ENCODE results near the gene NKIRAS2.

Gene NKIRAS2

DNA sequence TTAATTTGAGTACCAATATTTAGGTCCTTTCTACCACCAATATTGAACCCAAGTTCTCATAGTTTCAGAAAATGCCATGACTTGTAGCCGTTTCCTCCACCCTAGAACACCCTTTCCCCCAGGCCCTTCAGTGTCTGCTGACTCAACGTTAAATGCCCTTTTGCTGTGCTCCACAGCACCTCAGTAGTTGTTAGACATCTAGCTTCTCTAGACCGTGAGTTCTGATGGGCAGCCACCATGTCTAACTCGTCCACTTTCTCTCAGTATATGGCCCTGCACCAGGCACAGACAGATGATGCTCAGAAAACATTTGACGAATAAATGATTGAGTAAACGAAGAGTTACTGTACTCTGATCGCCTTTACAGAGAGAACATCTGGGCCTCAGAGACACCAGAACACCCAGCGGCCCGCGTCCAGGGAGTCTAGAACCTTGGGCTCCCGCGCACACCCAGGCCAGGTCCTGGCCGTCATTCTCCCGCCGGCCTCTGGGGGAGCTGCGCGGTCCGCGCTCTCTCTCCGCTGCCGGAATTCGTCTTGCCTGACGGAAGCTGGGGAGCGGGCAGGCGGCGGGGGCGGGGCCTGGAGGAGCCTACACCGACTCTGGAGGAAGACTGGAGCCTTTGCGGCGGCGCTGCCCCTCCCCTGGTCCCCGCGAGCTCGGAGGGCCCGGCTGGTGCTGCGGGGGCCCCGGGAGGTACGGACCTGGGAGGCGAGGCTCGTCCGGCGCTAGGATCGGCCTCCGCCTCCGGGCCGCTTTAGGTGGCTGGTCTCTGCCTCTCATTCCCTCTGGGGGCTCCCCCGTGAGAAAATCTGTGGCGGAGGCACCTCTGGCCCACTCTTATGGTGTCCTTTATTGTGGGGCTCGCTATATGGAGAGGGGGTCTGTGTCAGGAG is at the start of gene NKIRAS2:
TSS of gene NKIRAS2 (plus strand) at position 582 of the 896 bp plus-strand sequence. CDS start 1,488 bp downstream, outside the sequence.
- Mint-ChIP-seq H3K27ac (peak within 1 kb of the TSS; percentile 64), H3K36me3 (peaks cover 10% of the 10 kb centered on the region), H3K4me1 (peaks cover 45% of the 10 kb centered on the region), H3K27me3 (no peaks in the 10 kb centered on the region), H3K4me3 (peak within 1 kb of the TSS; percentile 89), H3K9me3 (no peaks in the 10 kb centered on the region)
- DNase-seq (ENCODE audit: low spot score in 2 of 2) = peak; percentile 87 to 88
- ATAC-seq (ENCODE audit: low read depth) = peak; percentile 73

DNA sequence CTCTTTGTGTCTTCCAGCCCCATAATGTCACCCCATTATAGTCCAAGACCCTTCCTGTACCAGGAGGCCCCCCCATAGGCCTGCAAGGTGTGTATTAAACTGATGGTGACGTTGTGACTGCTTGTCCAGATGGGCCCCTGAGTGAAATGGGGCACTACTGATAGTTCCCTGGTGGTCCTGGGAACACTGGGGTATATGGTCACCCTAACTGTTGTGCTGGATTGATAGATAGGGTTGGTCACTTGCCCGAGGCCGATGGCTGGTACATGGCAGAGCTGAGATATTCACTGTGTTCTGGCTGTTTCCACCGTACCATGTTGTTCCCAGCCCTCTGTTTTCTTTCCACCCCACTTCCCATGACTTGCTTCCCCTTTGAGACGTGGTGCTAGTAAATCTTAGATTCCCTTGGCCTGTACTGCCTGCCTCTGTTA is 49.0 kb upstream of the NKIRAS2 start:
- Mint-ChIP-seq H3K27me3 (no peaks in the 10 kb centered on the region), H3K27ac (peak overlapping the region; percentile 38), H3K36me3 (peaks cover 8% of the 10 kb centered on the region), H3K9me3 (no peaks in the 10 kb centered on the region), H3K4me1 (peaks cover 26% of the 10 kb centered on the region), H3K4me3 (no peak overlapping the region)
- ATAC-seq (ENCODE audit: low read depth) = no peak
- no peak for DNase-seq (ENCODE audit: low spot score in 2 of 2)

DNA sequence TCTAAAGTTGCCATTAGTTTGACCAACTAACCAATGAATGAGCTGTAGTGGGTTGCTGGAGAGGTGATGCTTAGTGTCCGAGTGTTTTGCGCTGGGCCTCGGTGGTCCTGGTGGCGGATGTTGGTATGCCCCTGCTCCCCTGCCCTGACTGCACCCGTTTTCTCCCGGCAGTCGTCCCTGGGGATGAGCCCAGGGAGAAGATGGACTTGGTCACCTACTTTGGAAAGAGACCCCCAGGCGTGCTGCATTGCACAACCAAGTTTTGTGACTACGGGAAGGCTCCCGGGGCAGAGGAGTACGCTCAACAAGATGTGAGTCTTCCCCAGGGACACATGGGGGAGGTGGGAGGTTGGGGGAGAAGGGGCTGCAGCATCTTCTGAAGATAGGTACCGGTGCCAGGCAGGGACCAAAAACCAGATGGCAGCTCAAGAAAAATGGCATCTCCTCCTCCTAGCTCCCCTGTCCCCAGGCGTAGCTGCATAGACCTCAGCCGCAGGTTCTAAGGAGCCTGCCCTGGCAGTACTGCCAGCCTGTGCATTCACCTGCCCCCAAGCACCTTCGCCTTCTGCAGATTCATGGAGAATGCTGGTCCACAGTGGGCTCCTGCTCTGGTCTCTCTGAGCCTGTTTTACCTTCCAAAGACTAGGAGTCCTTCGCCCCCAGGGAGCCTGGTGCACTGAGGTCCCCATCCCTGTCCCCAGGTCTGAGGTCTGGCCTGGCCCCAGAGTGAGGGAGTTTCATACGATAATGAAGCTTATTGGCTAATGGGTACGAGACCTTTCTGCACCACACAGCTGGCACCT is 48.0 kb upstream of the NKIRAS2 start:
- DNase-seq (ENCODE audit: low spot score in 2 of 2) (no peak), ATAC-seq (ENCODE audit: low read depth) (no peak)
- no peaks in the 10 kb centered on the region for H3K27me3 Mint-ChIP-seq
- peaks cover 12% of the 10 kb centered on the region for H3K36me3 Mint-ChIP-seq
- no peaks in the 10 kb centered on the region for H3K9me3 Mint-ChIP-seq
- H3K4me1 Mint-ChIP-seq = peaks cover 33% of the 10 kb centered on the region
- H3K27ac Mint-ChIP-seq = peak overlapping the region; percentile 95
- no peak overlapping the region for H3K4me3 Mint-ChIP-seq

DNA sequence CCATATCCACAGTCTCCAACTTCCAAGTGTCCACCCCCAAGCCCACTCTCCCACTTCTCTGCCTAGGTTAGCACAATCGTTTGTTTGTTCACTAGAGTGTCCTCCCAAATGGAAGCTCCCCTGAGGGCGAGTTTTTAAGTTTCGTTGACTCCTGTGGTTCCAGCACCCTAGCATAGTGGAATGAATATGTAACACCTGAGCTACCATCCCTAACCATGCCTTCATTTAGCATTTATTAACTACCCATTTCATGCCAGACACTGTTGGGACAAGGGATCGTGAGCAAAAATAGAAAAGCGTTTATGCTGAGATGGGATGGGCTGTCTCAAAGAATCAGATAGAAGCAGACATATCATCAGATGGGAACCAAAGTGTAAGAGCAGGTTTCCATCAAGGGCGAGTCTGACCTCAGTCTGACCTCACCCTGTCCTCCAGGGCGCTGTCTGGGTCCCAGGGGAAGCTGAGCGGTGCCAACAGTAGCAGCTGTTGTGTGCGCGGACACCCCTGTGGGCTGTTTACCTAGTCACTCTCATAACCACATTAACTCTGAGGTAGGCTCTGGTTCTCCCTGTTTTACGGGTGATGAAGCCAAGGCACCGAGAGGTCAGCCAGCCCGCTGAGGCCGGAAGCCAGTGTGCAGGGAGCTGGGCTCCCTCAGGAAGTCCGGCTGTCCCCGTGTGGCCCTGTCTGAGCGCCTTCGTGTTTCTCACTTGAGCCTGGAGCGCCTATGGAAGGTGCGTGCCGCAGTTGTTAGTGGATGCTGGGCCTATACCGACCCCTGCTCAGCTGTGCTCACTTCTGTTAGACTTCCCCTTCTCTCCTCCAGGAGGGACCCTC is 47.1 kb upstream of the NKIRAS2 start:
- H3K36me3 Mint-ChIP-seq = peaks cover 15% of the 10 kb centered on the region
- peaks cover 38% of the 10 kb centered on the region for H3K4me1 Mint-ChIP-seq
- H3K4me3 Mint-ChIP-seq = peak overlapping the region; percentile 57
- ATAC-seq (ENCODE audit: low read depth) (peak; percentile 95), DNase-seq (ENCODE audit: low spot score in 2 of 2) (peak; percentile 43 to 46)
- H3K27me3 Mint-ChIP-seq = no peaks in the 10 kb centered on the region
- H3K9me3 Mint-ChIP-seq = no peaks in the 10 kb centered on the region
- peak overlapping the region; percentile 95 for H3K27ac Mint-ChIP-seq

DNA sequence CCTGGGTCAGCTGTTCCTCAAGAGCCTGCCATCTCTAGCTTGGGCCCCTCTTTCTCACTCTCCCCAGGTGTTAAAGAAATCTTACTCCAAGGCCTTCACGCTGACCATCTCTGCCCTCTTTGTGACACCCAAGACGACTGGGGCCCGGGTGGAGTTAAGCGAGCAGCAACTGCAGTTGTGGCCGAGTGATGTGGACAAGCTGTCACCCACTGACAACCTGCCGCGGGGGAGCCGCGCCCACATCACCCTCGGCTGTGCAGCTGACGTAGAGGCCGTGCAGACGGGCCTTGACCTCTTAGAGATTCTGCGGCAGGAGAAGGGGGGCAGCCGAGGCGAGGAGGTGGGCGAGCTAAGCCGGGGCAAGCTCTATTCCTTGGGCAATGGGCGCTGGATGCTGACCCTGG is 46.5 kb upstream of the NKIRAS2 start:
- peaks cover 18% of the 10 kb centered on the region for H3K36me3 Mint-ChIP-seq
- H3K27me3 Mint-ChIP-seq = no peaks in the 10 kb centered on the region
- ATAC-seq (ENCODE audit: low read depth) (no peak), DNase-seq (ENCODE audit: low spot score in 2 of 2) (no peak)
- no peaks in the 10 kb centered on the region for H3K9me3 Mint-ChIP-seq
- H3K4me3 Mint-ChIP-seq = peak overlapping the region; percentile 57
- peak overlapping the region; percentile 95 for H3K27ac Mint-ChIP-seq
- H3K4me1 Mint-ChIP-seq = peaks cover 38% of the 10 kb centered on the region

DNA sequence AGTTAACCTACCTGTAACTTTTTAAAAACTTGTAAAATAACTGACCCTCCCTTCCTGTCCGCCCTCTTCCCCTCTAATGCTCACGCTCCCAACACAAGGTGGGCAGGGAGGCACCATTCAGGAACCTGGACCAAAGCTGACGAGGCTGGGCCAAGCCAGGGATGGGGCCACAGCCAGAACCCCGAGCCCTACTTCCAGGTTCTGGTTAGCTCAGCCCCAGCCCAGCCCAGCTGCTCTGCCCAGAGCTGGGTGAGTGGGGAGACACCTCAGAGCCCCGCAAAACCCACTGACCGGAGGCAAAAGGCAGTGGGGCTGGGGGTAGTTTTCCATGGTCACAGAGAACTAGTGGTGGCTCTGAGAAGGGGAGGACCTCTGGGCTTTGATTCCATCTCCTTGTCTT is 45.9 kb upstream of the NKIRAS2 start:
- Mint-ChIP-seq H3K27me3 (no peaks in the 10 kb centered on the region), H3K9me3 (no peaks in the 10 kb centered on the region), H3K4me3 (no peak overlapping the region), H3K4me1 (peaks cover 34% of the 10 kb centered on the region), H3K36me3 (peaks cover 20% of the 10 kb centered on the region), H3K27ac (peak overlapping the region; percentile 41)
- DNase-seq (ENCODE audit: low spot score in 2 of 2) (no peak), ATAC-seq (ENCODE audit: low read depth) (no peak)

DNA sequence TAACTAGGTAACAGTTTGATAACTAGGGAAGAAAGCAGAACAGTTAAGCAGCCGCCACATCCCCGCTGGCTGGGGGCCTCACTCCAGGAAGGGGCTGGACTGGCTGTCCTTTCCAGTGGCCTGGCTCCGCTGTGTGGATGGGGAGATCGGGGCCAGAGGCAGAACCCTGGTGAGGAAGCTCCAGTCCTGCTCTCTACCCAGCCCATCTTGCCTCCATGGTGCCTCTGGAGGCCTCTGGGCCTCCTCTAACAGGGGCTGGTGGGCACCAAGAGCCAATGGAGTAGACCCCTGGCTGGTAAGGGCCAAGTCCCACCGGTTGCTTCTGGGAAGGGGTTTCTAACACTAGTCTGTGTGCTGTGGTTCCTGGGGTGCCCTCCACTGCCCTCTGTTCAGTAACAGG is 45.2 kb upstream of the NKIRAS2 start:
- ATAC-seq (ENCODE audit: low read depth) = no peak
- no peak for DNase-seq (ENCODE audit: low spot score in 2 of 2)
- no peaks in the 10 kb centered on the region for H3K9me3 Mint-ChIP-seq
- peaks cover 34% of the 10 kb centered on the region for H3K4me1 Mint-ChIP-seq
- H3K4me3 Mint-ChIP-seq = no peak overlapping the region
- H3K27me3 Mint-ChIP-seq = no peaks in the 10 kb centered on the region
- H3K27ac Mint-ChIP-seq = peak overlapping the region; percentile 41
- peaks cover 20% of the 10 kb centered on the region for H3K36me3 Mint-ChIP-seq

DNA sequence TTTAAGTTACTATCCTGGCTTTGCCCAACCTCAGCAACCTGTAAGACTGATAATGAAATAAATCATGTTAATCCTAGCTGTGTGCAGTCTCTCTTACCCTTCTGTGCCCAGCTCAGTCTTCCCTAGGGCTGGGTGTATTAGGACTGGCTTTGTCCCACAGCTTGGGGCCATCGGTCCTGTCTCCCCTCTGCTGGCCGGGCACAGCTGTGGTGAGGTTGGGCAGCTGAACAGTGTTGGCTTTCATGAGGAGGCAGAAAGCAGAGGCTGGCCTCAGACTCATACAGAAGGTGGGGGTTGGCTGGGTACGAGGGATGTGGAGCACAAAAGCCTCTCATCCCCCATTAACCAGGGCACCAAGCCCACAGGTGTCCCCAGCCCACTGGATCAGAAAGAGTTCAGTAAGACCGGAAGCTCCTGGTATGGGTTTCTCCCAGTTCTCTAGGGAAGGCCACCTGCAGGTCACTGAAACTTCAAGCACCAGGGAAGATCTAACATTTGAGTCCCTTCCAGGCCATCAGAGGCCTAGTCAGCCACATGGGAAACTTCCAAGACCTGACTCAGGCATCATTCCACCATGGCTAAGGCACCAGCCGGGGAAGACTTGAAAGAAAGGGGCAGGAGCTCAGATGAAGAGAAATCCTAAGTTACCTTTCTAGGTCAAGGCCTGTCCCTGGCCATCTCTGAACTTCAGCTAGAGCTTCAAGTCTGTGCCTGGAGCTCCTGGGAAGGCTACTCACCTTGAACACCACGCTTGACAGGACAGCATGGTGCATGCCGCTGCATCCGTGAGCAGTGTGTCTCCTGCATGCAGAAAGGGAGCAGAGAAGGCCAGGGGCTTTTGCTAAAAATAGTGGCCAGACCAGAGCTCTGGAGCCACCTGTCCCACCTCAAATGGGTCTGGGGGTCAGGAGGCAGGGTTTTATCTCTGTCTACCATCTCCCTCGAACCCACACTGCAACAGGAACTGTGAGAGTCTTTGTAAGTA is 44.5 kb upstream of the NKIRAS2 start:
- no peak for ATAC-seq (ENCODE audit: low read depth)
- Mint-ChIP-seq H3K9me3 (no peaks in the 10 kb centered on the region), H3K36me3 (peaks cover 18% of the 10 kb centered on the region), H3K27me3 (no peaks in the 10 kb centered on the region), H3K4me1 (peaks cover 34% of the 10 kb centered on the region), H3K4me3 (no peak overlapping the region), H3K27ac (peak overlapping the region; percentile 3)
- DNase-seq (ENCODE audit: low spot score in 2 of 2) = no peak

DNA sequence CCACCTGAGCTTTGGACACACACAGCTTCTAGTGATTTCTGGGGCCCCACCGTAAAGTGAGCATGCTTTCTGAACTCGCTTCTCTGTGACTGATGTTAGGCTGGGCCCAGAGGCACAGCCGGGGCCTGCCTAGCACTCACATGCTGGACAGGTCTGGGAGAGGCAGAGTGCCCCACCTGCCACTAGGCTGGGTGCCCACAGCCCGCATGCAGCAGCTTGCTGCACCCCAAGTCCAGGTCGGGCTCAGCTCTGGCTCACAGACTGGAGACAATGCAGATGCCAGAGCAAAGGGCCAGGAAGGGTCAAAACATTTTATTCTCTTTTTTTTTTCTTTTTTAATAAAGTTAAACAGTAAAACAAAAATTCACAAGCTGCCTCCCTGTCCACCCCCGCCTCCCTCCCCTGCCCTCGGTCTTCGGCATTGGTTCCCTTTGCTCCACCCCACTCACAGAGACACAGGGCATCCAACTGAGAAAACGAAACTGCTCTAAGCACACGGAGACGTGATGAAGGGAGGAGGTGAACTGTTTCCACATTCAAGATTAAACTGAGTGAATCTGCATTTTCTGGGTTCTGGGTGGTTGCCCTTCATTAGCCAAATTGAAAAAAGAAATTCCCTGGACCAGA is 43.6 kb upstream of the NKIRAS2 start:
- H3K27ac Mint-ChIP-seq = peak overlapping the region; percentile 90
- DNase-seq (ENCODE audit: low spot score in 2 of 2) = no peak
- peak overlapping the region; percentile 62 for H3K4me3 Mint-ChIP-seq
- peak; percentile 48 for ATAC-seq (ENCODE audit: low read depth)
- peaks cover 29% of the 10 kb centered on the region for H3K4me1 Mint-ChIP-seq
- H3K9me3 Mint-ChIP-seq = no peaks in the 10 kb centered on the region
- H3K36me3 Mint-ChIP-seq = peaks cover 22% of the 10 kb centered on the region
- H3K27me3 Mint-ChIP-seq = no peaks in the 10 kb centered on the region

DNA sequence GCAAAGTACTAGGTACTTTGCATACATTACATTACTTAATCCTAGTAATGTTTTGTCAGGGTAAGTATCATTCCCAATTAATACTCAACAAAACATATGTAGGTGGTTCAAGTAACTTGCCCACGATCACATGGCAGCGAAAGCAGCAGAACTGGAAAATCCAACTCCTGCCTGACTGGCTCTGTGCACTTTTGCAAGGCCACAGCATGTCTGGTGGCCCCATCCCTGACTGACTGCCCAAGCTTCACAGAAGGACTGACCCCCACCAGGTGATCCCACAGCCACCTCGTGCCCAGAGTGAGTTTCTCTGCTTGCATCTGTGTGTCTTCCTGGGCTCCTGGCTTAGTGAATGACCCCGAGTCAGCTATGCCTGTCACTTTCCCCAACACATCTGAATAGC is 41.9 kb upstream of the NKIRAS2 start:
- H3K4me3 Mint-ChIP-seq = no peak overlapping the region
- no peaks in the 10 kb centered on the region for H3K9me3 Mint-ChIP-seq
- DNase-seq (ENCODE audit: low spot score in 2 of 2) (no peak), ATAC-seq (ENCODE audit: low read depth) (no peak)
- peaks cover 26% of the 10 kb centered on the region for H3K36me3 Mint-ChIP-seq
- H3K27me3 Mint-ChIP-seq = no peaks in the 10 kb centered on the region
- H3K4me1 Mint-ChIP-seq = peaks cover 21% of the 10 kb centered on the region
- H3K27ac Mint-ChIP-seq = no peak overlapping the region

DNA sequence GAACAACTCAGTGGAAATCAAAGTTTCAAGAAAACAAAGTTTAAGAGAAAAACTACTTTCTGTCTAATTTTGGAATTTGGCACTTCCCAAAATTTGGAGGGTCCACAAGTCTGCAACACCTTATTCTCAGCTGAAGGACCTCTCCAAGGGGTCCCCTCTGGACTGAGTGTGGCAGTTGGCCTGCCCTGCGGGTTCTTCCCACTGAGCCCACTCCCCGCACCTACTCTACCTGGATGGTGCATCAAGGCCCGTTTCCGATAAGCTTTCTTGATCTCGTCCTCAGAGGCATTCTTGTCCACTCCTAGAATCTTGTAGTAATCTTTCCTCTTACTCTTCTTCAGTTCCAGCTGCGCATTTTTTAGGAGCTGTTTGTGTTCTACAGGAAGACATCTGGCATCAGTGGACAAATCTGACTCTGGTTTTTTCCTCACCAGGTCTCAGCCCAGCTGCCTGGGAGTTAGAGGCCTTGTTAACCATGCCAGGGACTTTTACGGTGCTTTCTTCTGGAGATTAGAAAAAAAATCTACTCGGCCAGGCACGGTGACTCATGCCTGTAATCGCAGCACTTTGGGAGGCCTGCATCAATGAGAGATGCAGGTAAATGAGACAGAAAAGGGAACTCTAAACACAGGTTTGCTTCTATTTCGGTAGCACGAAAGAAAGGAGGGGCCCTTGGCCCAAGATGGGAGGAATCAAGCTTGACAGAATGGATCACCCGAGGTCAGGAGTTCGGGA is 37.7 kb upstream of the NKIRAS2 start:
- ATAC-seq (ENCODE audit: low read depth) (no peak), DNase-seq (ENCODE audit: low spot score in 2 of 2) (no peak)
- no peaks in the 10 kb centered on the region for H3K27me3 Mint-ChIP-seq
- H3K9me3 Mint-ChIP-seq = no peaks in the 10 kb centered on the region
- H3K4me3 Mint-ChIP-seq = no peak overlapping the region
- H3K36me3 Mint-ChIP-seq = peaks cover 28% of the 10 kb centered on the region
- H3K4me1 Mint-ChIP-seq = peaks cover 13% of the 10 kb centered on the region
- H3K27ac Mint-ChIP-seq = no peak overlapping the region

DNA sequence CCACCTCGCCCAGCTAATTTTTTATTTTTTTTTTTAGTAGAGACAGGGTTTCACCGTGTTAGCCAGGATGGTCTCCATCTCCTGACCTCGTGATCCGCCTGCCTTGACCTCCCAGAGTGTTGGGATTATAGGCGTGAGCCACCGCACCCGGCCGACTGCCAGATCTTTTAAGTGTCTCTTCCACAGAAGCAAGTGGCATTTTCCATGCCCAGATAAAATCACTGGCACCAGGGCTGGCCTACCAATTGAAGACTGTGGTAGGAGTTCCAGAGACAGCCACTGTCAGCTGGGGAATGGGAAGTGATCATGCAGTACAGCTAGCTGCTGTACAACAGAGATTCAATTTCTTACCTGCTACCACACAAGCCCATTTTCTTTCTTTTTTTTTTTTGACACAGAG is 35.4 kb upstream of the NKIRAS2 start:
- no peak for ATAC-seq (ENCODE audit: low read depth)
- Mint-ChIP-seq H3K4me1 (peaks cover 7% of the 10 kb centered on the region), H3K4me3 (no peak overlapping the region), H3K27me3 (no peaks in the 10 kb centered on the region), H3K36me3 (peaks cover 28% of the 10 kb centered on the region), H3K9me3 (no peaks in the 10 kb centered on the region), H3K27ac (no peak overlapping the region)
- DNase-seq (ENCODE audit: low spot score in 2 of 2) = no peak
